ENCODE data around the gene FH.

DNA sequence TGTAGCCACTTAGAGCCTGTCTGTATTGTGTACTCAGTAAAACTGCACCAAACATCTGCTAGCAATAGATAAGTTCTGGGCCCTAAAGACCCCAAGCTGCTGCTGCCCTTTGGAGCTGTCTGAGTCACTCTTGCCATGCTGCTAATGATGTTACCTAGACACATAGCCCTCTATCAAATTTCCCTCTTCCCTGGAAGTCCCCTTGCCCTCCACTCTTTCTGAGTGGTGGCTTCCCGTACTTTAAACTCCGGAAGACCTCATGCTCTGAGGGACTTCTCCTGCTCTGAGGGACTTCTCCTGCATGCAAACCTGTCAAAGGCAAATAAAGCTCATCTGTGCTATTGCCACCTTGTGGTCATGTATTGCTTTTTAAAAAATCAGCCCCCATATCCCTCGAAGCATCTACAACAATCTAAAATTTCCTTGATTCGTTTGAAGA lies 34.0 kb downstream of the FH start:
- TF ChIP-seq POLR2A (IDR thresholded peaks at IDR 0.05): no peak
- TF ChIP-seq, protein P1, sequence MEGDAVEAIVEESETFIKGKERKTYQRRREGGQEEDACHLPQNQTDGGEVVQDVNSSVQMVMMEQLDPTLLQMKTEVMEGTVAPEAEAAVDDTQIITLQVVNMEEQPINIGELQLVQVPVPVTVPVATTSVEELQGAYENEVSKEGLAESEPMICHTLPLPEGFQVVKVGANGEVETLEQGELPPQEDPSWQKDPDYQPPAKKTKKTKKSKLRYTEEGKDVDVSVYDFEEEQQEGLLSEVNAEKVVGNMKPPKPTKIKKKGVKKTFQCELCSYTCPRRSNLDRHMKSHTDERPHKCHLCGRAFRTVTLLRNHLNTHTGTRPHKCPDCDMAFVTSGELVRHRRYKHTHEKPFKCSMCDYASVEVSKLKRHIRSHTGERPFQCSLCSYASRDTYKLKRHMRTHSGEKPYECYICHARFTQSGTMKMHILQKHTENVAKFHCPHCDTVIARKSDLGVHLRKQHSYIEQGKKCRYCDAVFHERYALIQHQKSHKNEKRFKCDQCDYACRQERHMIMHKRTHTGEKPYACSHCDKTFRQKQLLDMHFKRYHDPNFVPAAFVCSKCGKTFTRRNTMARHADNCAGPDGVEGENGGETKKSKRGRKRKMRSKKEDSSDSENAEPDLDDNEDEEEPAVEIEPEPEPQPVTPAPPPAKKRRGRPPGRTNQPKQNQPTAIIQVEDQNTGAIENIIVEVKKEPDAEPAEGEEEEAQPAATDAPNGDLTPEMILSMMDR (IDR thresholded peaks at IDR 0.05): no peak

Measured in lower leg skin (tissue), 3 donors.